ENCODE data around the gene YDJC. TPM values are rescaled to one million over a fixed set of nuclear protein-coding genes. Genes with fewer than 3 reads are reported as not detected.

Gene YDJC
- total RNA-seq, 2 donors from 2014 or later, result 28.3 to 31.0 TPM

GRCh38 chr22:21661991-21662390 is 32.2 kb upstream of the YDJC start:
- H3K27ac Mint-ChIP-seq, result no peak overlapping the region
- ATAC-seq (no peak), DNase-seq (no peak)
- H3K36me3 Mint-ChIP-seq (ENCODE audit: low read depth), result no peaks in the 10 kb centered on the region
- H3K9me3 ChIP-seq (ENCODE audit: control insufficient read depth, low read length, poor library complexity, severe bottlenecking), result no peaks in the 10 kb centered on the region
- peaks cover 15% of the 10 kb centered on the region for H3K4me1 Mint-ChIP-seq
- H3K4me3 Mint-ChIP-seq, result no peak overlapping the region
- no peaks in the 10 kb centered on the region for H3K27me3 Mint-ChIP-seq

GRCh38 chr22:21660904-21661303 is 31.1 kb upstream of the YDJC start:
- no peaks in the 10 kb centered on the region for H3K27me3 Mint-ChIP-seq
- DNase-seq (no peak), ATAC-seq (no peak)
- no peaks in the 10 kb centered on the region for H3K9me3 ChIP-seq (ENCODE audit: control insufficient read depth, low read length, poor library complexity, severe bottlenecking)
- no peak overlapping the region for H3K4me3 Mint-ChIP-seq
- no peak overlapping the region for H3K27ac Mint-ChIP-seq
- no peaks in the 10 kb centered on the region for H3K36me3 Mint-ChIP-seq (ENCODE audit: low read depth)
- H3K4me1 Mint-ChIP-seq, result peaks cover 22% of the 10 kb centered on the region

GRCh38 chr22:21659864-21660525 is 30.2 kb upstream of the YDJC start:
- DNase-seq, result no peak
- H3K36me3 Mint-ChIP-seq (ENCODE audit: low read depth), result no peaks in the 10 kb centered on the region
- H3K4me3 Mint-ChIP-seq, result no peak overlapping the region
- H3K9me3 ChIP-seq (ENCODE audit: control insufficient read depth, low read length, poor library complexity, severe bottlenecking), result no peaks in the 10 kb centered on the region
- H3K4me1 Mint-ChIP-seq, result peaks cover 17% of the 10 kb centered on the region
- no peaks in the 10 kb centered on the region for H3K27me3 Mint-ChIP-seq
- no peak overlapping the region for H3K27ac Mint-ChIP-seq
- ATAC-seq, result no peak

- peak; percentile 96 for ATAC-seq
Measured at GRCh38 chr22:21657360-21658032, 27.7 kb upstream of the YDJC start.

GRCh38 chr22:21657020-21657359 is 27.2 kb upstream of the YDJC start:
- Mint-ChIP-seq H3K27me3 (no peaks in the 10 kb centered on the region), H3K36me3 (ENCODE audit: low read depth) (no peaks in the 10 kb centered on the region), H3K4me1 (peaks cover 18% of the 10 kb centered on the region), H3K27ac (peak overlapping the region; percentile 85), H3K4me3 (peak overlapping the region; percentile 89)
- DNase-seq (no peak), ATAC-seq (no peak)
- no peaks in the 10 kb centered on the region for H3K9me3 ChIP-seq (ENCODE audit: control insufficient read depth, low read length, poor library complexity, severe bottlenecking)

More at GRCh38 chr22:21657360-21658032, 27.7 kb upstream of the YDJC start:
- peaks cover 16% of the 10 kb centered on the region for H3K4me1 Mint-ChIP-seq
- H3K9me3 ChIP-seq (ENCODE audit: control insufficient read depth, low read length, poor library complexity, severe bottlenecking), result no peaks in the 10 kb centered on the region
- H3K27ac Mint-ChIP-seq, result no peak overlapping the region
- peak; percentile 63 to 86 (median 80) for DNase-seq
- H3K4me3 Mint-ChIP-seq, result peak overlapping the region; percentile 89
- no peaks in the 10 kb centered on the region for H3K27me3 Mint-ChIP-seq
- H3K36me3 Mint-ChIP-seq (ENCODE audit: low read depth), result no peaks in the 10 kb centered on the region

GRCh38 chr22:21652547-21653545 is 23.0 kb upstream of the YDJC start:
- no peaks in the 10 kb centered on the region for H3K9me3 ChIP-seq (ENCODE audit: control insufficient read depth, low read length, poor library complexity, severe bottlenecking)
- ATAC-seq, result no peak
- Mint-ChIP-seq H3K4me3 (peak overlapping the region; percentile 90), H3K27ac (peak overlapping the region; percentile 2), H3K4me1 (peaks cover 27% of the 10 kb centered on the region), H3K27me3 (no peaks in the 10 kb centered on the region), H3K36me3 (ENCODE audit: low read depth) (no peaks in the 10 kb centered on the region)
- no peak for DNase-seq

- Mint-ChIP-seq H3K4me3 (peak overlapping the region; percentile 90), H3K27me3 (no peaks in the 10 kb centered on the region), H3K4me1 (peaks cover 24% of the 10 kb centered on the region), H3K27ac (peak overlapping the region; percentile 57), H3K36me3 (ENCODE audit: low read depth) (no peaks in the 10 kb centered on the region)
- H3K9me3 ChIP-seq (ENCODE audit: control insufficient read depth, low read length, poor library complexity, severe bottlenecking), result no peaks in the 10 kb centered on the region
- ATAC-seq (peak; percentile 99), DNase-seq (peak; percentile 68 to 77 (median 73))
Measured at GRCh38 chr22:21652010-21652546, 22.3 kb upstream of the YDJC start.

- no peaks in the 10 kb centered on the region for H3K9me3 ChIP-seq (ENCODE audit: control insufficient read depth, low read length, poor library complexity, severe bottlenecking)
- Mint-ChIP-seq H3K4me3 (peak overlapping the region; percentile 90), H3K36me3 (ENCODE audit: low read depth) (peaks cover 2% of the 10 kb centered on the region), H3K4me1 (peaks cover 22% of the 10 kb centered on the region), H3K27ac (peak overlapping the region; percentile 57), H3K27me3 (no peaks in the 10 kb centered on the region)
- ATAC-seq (peak; percentile 40), DNase-seq (peak in 1 of 3 donors; percentile 30)
Measured at GRCh38 chr22:21651521-21652009, 21.7 kb upstream of the YDJC start.

- ATAC-seq, result no peak
- Mint-ChIP-seq H3K27me3 (no peaks in the 10 kb centered on the region), H3K36me3 (ENCODE audit: low read depth) (peaks cover 2% of the 10 kb centered on the region), H3K27ac (peak overlapping the region; percentile 57), H3K4me3 (peak overlapping the region; percentile 90), H3K4me1 (peaks cover 20% of the 10 kb centered on the region)
- no peaks in the 10 kb centered on the region for H3K9me3 ChIP-seq (ENCODE audit: control insufficient read depth, low read length, poor library complexity, severe bottlenecking)
- no peak for DNase-seq
Measured at GRCh38 chr22:21650823-21651520, 21.1 kb upstream of the YDJC start.

GRCh38 chr22:21650280-21650679 is 20.5 kb upstream of the YDJC start:
- no peaks in the 10 kb centered on the region for H3K9me3 ChIP-seq (ENCODE audit: control insufficient read depth, low read length, poor library complexity, severe bottlenecking)
- Mint-ChIP-seq H3K36me3 (ENCODE audit: low read depth) (peaks cover 2% of the 10 kb centered on the region), H3K27me3 (no peaks in the 10 kb centered on the region), H3K4me1 (peaks cover 20% of the 10 kb centered on the region), H3K27ac (peak overlapping the region; percentile 8), H3K4me3 (peak overlapping the region; percentile 90)
- ATAC-seq (no peak), DNase-seq (no peak)

- no peaks in the 10 kb centered on the region for H3K9me3 ChIP-seq (ENCODE audit: control insufficient read depth, low read length, poor library complexity, severe bottlenecking)
- peak; percentile 42 to 69 (median 62) for DNase-seq
- no peaks in the 10 kb centered on the region for H3K27me3 Mint-ChIP-seq
- peaks cover 28% of the 10 kb centered on the region for H3K4me1 Mint-ChIP-seq
- H3K27ac Mint-ChIP-seq, result no peak overlapping the region
- H3K4me3 Mint-ChIP-seq, result no peak overlapping the region
- peaks cover 2% of the 10 kb centered on the region for H3K36me3 Mint-ChIP-seq (ENCODE audit: low read depth)
- peak; percentile 26 for ATAC-seq
Measured at GRCh38 chr22:21646608-21647590, 17.1 kb upstream of the YDJC start.
